ENCODE results near the gene GPS1. TPM values are rescaled to one million over a fixed set of nuclear protein-coding genes. Genes with fewer than 3 reads are reported as not detected.

Gene GPS1
- total RNA-seq, 1 experiment from 2014 or later, result 181 TPM

GRCh38 chr17:82003411-82004381, 48.0 kb upstream of the GPS1 start:
- peak; percentile 21; the same call in 1 of the 2 replicates for ATAC-seq
- Mint-ChIP-seq H3K4me1 (no peaks in the 10 kb centered on the region), H3K36me3 (no peaks in the 10 kb centered on the region), H3K27ac (no peak overlapping the region), H3K9me3 (no peaks in the 10 kb centered on the region), H3K27me3 (ENCODE audit: low read depth) (no peaks in the 10 kb centered on the region), H3K4me3 (no peak overlapping the region)
- ChIA-PET CTCF (interaction anchor here (1.0 to 2.6 kb wide), 5 partner anchors 8 to 34 kb away, joined by 3 to 12 read pairs (median 4); partner anchors contain the start of gene DCXR), POLR2A (no interaction called here)
- no peak for DNase-seq (ENCODE audit: low spot score)
- TF ChIP-seq GABPB1 (CRISPR knock-in tag; IDR thresholded peaks at IDR 0.05) (peak; percentile 79), FOXP1 (CRISPR knock-in tag; IDR thresholded peaks at IDR 0.05; ENCODE audit: borderline replicate concordance) (no peak)
- TF ChIP-seq, protein P1, sequence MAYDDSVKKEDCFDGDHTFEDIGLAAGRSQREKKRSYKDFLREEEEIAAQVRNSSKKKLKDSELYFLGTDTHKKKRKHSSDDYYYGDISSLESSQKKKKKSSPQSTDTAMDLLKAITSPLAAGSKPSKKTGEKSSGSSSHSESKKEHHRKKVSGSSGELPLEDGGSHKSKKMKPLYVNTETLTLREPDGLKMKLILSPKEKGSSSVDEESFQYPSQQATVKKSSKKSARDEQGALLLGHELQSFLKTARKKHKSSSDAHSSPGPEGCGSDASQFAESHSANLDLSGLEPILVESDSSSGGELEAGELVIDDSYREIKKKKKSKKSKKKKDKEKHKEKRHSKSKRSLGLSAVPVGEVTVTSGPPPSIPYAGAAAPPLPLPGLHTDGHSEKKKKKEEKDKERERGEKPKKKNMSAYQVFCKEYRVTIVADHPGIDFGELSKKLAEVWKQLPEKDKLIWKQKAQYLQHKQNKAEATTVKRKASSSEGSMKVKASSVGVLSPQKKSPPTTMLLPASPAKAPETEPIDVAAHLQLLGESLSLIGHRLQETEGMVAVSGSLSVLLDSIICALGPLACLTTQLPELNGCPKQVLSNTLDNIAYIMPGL (CRISPR knock-in tag; IDR thresholded peaks at IDR 0.05), result no peak

DNA sequence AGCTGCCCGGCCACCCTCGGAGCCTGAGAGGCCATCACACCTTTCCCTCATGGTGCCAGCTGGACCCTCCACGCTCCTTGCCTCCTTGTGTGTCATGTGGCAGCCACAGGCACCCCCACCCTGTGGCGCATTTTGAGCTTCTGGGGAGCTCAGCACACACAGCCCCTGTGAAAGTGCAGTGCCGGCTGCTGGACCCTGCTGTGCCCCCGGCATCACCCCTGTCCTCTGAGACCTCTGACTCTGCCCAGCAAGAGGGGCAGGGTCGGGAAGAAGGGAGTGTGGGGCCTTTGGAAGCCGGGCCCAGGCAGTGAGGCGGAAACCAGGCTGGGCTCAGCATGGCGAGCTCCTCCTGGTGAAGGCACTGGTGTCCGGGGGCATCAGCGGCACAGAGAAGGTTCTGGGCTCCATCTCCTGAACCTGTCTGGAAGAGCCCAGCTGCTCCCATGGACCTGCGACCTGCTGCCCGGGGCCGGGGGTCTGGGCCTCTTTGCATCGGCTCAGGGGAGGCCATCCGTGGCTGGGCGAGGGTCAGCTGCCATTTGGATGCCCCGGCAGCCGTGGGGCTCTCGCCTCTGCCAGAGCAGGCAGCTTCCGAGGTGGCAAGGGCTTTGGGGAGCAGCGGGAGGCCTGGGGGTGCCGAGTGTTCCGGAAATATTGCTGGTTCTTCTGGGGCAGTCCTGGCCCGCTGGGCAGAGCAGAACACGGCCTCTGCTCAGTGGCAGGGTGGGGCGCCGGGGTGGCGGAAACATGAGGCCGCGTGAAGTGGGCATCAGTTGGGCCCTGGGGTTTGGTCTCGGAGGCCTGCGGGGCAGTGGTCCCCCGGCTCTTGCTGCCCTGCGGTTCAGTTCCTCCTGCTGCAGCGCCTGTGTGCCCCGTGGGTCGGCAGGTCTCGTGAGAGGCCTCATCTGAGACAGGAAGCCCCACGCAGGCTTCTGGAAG, 46.9 kb upstream of the GPS1 start:
- no peaks in the 10 kb centered on the region for H3K36me3 Mint-ChIP-seq
- no peak for DNase-seq (ENCODE audit: low spot score)
- CTCF ChIA-PET, result interaction anchor here (1.0 to 2.6 kb wide), 4 partner anchors 9 to 33 kb away, joined by 3 to 12 read pairs (median 4); partner anchors contain the start of gene DCXR
- H3K4me1 Mint-ChIP-seq, result no peaks in the 10 kb centered on the region
- POLR2A ChIA-PET, result no interaction called here
- H3K27me3 Mint-ChIP-seq (ENCODE audit: low read depth), result no peaks in the 10 kb centered on the region
- no peak for ATAC-seq
- no peaks in the 10 kb centered on the region for H3K9me3 Mint-ChIP-seq
- H3K27ac Mint-ChIP-seq, result no peak overlapping the region
- no peak overlapping the region for H3K4me3 Mint-ChIP-seq
- TF ChIP-seq GTF2I (CRISPR knock-in tag; conservative IDR thresholded peaks at IDR 0.05), result no peak
- TF ChIP-seq, protein P2, sequence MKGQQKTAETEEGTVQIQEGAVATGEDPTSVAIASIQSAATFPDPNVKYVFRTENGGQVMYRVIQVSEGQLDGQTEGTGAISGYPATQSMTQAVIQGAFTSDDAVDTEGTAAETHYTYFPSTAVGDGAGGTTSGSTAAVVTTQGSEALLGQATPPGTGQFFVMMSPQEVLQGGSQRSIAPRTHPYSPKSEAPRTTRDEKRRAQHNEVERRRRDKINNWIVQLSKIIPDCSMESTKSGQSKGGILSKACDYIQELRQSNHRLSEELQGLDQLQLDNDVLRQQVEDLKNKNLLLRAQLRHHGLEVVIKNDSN (CRISPR knock-in tag; IDR thresholded peaks at IDR 0.05), result no peak
- TF ChIP-seq SMAD4 (CRISPR knock-in tag; IDR thresholded peaks at IDR 0.05), result no peak
- no peak for TF ChIP-seq ZBTB43 (CRISPR knock-in tag; IDR thresholded peaks at IDR 0.05)
- no peak for TF ChIP-seq PRRX2 (CRISPR knock-in tag; IDR thresholded peaks at IDR 0.05)
- no peak for TF ChIP-seq GRHL2 (CRISPR knock-in tag; IDR thresholded peaks at IDR 0.05; ENCODE audit: insufficient replicate concordance, severe bottlenecking)
- TF ChIP-seq, protein P3, sequence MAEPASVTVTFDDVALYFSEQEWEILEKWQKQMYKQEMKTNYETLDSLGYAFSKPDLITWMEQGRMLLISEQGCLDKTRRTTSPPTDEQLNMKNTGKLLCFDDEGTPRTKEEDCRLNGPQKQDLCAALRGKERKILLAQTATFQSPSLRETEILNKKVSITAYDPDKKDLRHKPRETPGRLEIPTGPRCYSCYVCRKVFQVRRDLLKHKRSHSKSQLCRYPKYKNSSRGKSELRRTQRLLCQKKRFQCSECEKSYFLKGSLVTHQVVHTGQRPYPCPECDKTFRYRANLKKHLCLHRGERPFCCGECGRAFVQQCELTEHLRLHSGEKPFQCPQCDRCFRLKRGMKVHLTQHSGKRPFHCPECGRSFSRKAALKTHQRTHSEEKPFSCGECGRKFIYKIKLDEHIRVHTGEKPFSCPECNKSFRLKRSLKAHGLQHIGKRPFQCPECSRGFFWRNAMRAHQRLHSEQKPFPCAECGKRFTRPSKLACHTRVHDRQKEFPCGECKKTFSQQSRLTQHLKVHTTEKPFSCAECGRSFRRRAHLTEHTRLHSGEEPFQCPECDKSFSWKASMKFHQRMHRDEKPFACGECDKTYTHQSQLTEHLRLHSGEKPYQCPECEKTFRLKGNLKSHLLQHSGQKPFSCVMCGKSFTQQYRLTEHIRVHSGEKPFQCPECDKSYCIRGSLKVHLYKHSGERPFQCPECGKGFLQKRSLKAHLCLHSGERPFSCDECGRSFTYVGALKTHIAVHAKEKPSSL (CRISPR knock-in tag; conservative IDR thresholded peaks at IDR 0.05), result no peak
- TF ChIP-seq AFF4 (CRISPR knock-in tag; IDR thresholded peaks at IDR 0.05; ENCODE audit: borderline replicate concordance), result no peak
- no peak for TF ChIP-seq ZNF263 (CRISPR knock-in tag; IDR thresholded peaks at IDR 0.05; ENCODE audit: low read depth)
- no peak for TF ChIP-seq ELF4 (CRISPR knock-in tag; IDR thresholded peaks at IDR 0.05; ENCODE audit: low read depth)
- TF ChIP-seq FOXJ3 (CRISPR knock-in tag; IDR thresholded peaks at IDR 0.05; ENCODE audit: borderline replicate concordance), result no peak
- no peak for TF ChIP-seq ZSCAN18 (CRISPR knock-in tag; IDR thresholded peaks at IDR 0.05)
- no peak for TF ChIP-seq E2F4 (CRISPR knock-in tag; IDR thresholded peaks at IDR 0.05; ENCODE audit: borderline replicate concordance, low read depth)
- no peak for TF ChIP-seq TEAD1 (CRISPR knock-in tag; IDR thresholded peaks at IDR 0.05)
- TF ChIP-seq CBFB (CRISPR knock-in tag; IDR thresholded peaks at IDR 0.05; ENCODE audit: low read depth), result no peak
